H9 (cell line): Measurements from ENCODE around the gene DUOXA2. TPM values are rescaled to one million over a fixed set of nuclear protein-coding genes. Genes with fewer than 3 reads are reported as not detected.
A peak's percentile ranks its signal among the peaks of the same experiment; 100 is the strongest.

Source experiments
- DNase-seq: peaks from one replicate; pipeline ENCODE4 v3.0.0-alpha.2; 2017
- H2AFZ ChIP-seq: one replicate; pipeline ENCODE4 v1.6.1; 2013; ENCODE audit warnings: mild to moderate bottlenecking, low read length, control low read depth, moderate library complexity
- H2AK5ac ChIP-seq: 2 replicates; pipeline ENCODE4 v1.6.1; 2013; ENCODE audit warnings: low read length, control low read depth, mixed read lengths; ENCODE audit not compliant: insufficient read length
- H2BK120ac ChIP-seq: one replicate; pipeline ENCODE4 v1.6.1; 2013; ENCODE audit warnings: low read depth, mild to moderate bottlenecking, low read length, control low read depth, inconsistent platforms; ENCODE audit not compliant: poor library complexity, severe bottlenecking
- H2BK12ac ChIP-seq: 2 replicates; pipeline ENCODE4 v1.6.1; 2013; ENCODE audit warnings: low read length, control low read depth, mixed read lengths, low read depth; ENCODE audit not compliant: insufficient read length
- H2BK15ac ChIP-seq: 2 replicates; pipeline ENCODE4 v1.6.1; 2013; ENCODE audit warnings: low read depth, low read length, control low read depth
- H2BK20ac ChIP-seq: one replicate; pipeline ENCODE4 v1.6.1; 2013; ENCODE audit warnings: low read depth, mild to moderate bottlenecking, low read length, control low read depth, inconsistent platforms; ENCODE audit not compliant: poor library complexity, severe bottlenecking
- H2BK5ac ChIP-seq: 2 replicates; pipeline ENCODE4 v1.6.1; 2013; ENCODE audit warnings: low read length, control low read depth, mixed read lengths; ENCODE audit not compliant: insufficient read length
- H3K14ac ChIP-seq: 2 replicates; pipeline ENCODE4 v1.6.1; 2013; ENCODE audit warnings: low read length, control low read depth; ENCODE audit not compliant: insufficient read depth
- H3K18ac ChIP-seq: 2 replicates; pipeline ENCODE4 v1.6.1; 2013; ENCODE audit warnings: low read depth, mild to moderate bottlenecking, mixed read lengths, low read length, control low read depth; ENCODE audit not compliant: insufficient read length
- H3K23ac ChIP-seq: 2 replicates; pipeline ENCODE4 v1.6.1; 2013; ENCODE audit warnings: low read length, control low read depth, mixed read lengths, low read depth; ENCODE audit not compliant: insufficient read length
- H3K23me2 ChIP-seq: 2 replicates; pipeline ENCODE4 v1.6.1; 2013; ENCODE audit warnings: low read depth, mild to moderate bottlenecking, mixed read lengths, low read length, control low read depth; ENCODE audit not compliant: insufficient read length, poor library complexity, severe bottlenecking
- H3K27ac ChIP-seq: 2 replicates; pipeline ENCODE4 v1.5.1; 2013; ENCODE audit warnings: low read length, control low read depth, mixed read lengths, low read depth; ENCODE audit not compliant: insufficient read length
- H3K27me3 ChIP-seq: 2 replicates; pipeline ENCODE4 v1.6.1; 2013; ENCODE audit warnings: low read length, control low read depth, inconsistent platforms; ENCODE audit not compliant: insufficient read depth
- H3K4ac ChIP-seq: 2 replicates; pipeline ENCODE4 v1.6.1; 2013; ENCODE audit warnings: low read depth, mild to moderate bottlenecking, control low read depth, inconsistent platforms, low read length, moderate library complexity
- H3K4me1 ChIP-seq: 2 replicates; pipeline ENCODE4 v1.6.1; 2013; ENCODE audit warnings: low read length, control low read depth, inconsistent platforms; ENCODE audit not compliant: insufficient read depth
- H3K4me2 ChIP-seq: 2 replicates; pipeline ENCODE4 v1.6.1; 2013; ENCODE audit warnings: low read length, control low read depth, mixed read lengths; ENCODE audit not compliant: insufficient read length, insufficient read depth
- H3K56ac ChIP-seq: 2 replicates; pipeline ENCODE4 v1.6.1; 2013; ENCODE audit warnings: low read depth, mild to moderate bottlenecking, mixed read lengths, low read length, control low read depth; ENCODE audit not compliant: insufficient read length
- H3K79me1 ChIP-seq: 2 replicates; pipeline ENCODE4 v1.6.1; 2013; ENCODE audit warnings: low read depth, mild to moderate bottlenecking, moderate library complexity, low read length, control low read depth, inconsistent platforms; ENCODE audit not compliant: insufficient read depth, poor library complexity, severe bottlenecking
- H3K79me2 ChIP-seq: 2 replicates; pipeline ENCODE4 v1.6.1; 2013; ENCODE audit warnings: low read length, control low read depth, inconsistent platforms; ENCODE audit not compliant: insufficient read depth
- H3K9ac ChIP-seq: 2 replicates; pipeline ENCODE4 v1.6.1; 2013; ENCODE audit warnings: low read length, control low read depth, mixed read lengths; ENCODE audit not compliant: insufficient read length; ENCODE audit errors: extremely low read depth
- H3K9me3 ChIP-seq: one replicate; pipeline ENCODE4 v1.6.1; 2013; ENCODE audit warnings: low read depth, low read length, inconsistent platforms; ENCODE audit not compliant: control insufficient read depth
- H3T11ph ChIP-seq: one replicate; pipeline ENCODE4 v1.6.1; 2013; ENCODE audit warnings: mild to moderate bottlenecking, low read length, control low read depth, inconsistent platforms
- H4K20me1 ChIP-seq: one replicate; pipeline ENCODE4 v1.6.1; 2013; ENCODE audit not compliant: control insufficient read depth, insufficient read length, insufficient read depth
- H4K5ac ChIP-seq: 2 replicates; pipeline ENCODE4 v1.6.1; 2013; ENCODE audit warnings: low read depth, mild to moderate bottlenecking, mixed read lengths, low read length, control low read depth; ENCODE audit not compliant: insufficient read length
- H4K8ac ChIP-seq: replicated peaks from 2 replicates; pipeline ENCODE4 v1.6.1; 2013; ENCODE audit warnings: low read length, control low read depth, mixed read lengths, low read depth; ENCODE audit not compliant: insufficient read length
- H4K91ac ChIP-seq: 2 replicates; pipeline ENCODE4 v1.6.1; 2013; ENCODE audit warnings: low read depth, mild to moderate bottlenecking, moderate library complexity, mixed read lengths, low read length, control low read depth; ENCODE audit not compliant: insufficient read length
- H3K27ac Mint-ChIP-seq, 3 experiments: 2 replicates in 2 of 3; 3 replicates in 1 of 3; pipeline ENCODE4 v1.8.0; 2020 to 2021; ENCODE audit warnings: mixed read lengths in 3 of 3, mild to moderate bottlenecking in 1 of 3, moderate library complexity in 1 of 3
- H3K27me3 Mint-ChIP-seq: 2 replicates; pipeline ENCODE4 v1.8.0; 2021; ENCODE audit warnings: low read depth, mild to moderate bottlenecking, moderate library complexity, mixed read lengths
- H3K36me3 Mint-ChIP-seq, 3 experiments: 2 replicates in 2 of 3; 3 replicates in 1 of 3; pipeline ENCODE4 v1.8.0; 2020 to 2021; ENCODE audit warnings: low read depth in 3 of 3, mixed read lengths in 3 of 3; ENCODE audit not compliant: insufficient read depth in 1 of 3
- H3K4me1 Mint-ChIP-seq, 2 experiments: 2 replicates each; pipeline ENCODE4 v1.8.0; 2020; ENCODE audit warnings: mixed read lengths in 2 of 2
- H3K4me3 Mint-ChIP-seq, 2 experiments: 2 replicates in 1 of 2; 3 replicates in 1 of 2; pipeline ENCODE4 v1.8.0; 2020 to 2021; ENCODE audit warnings: mild to moderate bottlenecking in 2 of 2, mixed read lengths in 2 of 2, moderate library complexity in 1 of 2
- H3K9me3 Mint-ChIP-seq, 2 experiments: 2 replicates in 1 of 2; 3 replicates in 1 of 2; pipeline ENCODE4 v1.8.0; 2020; ENCODE audit warnings: mild to moderate bottlenecking in 2 of 2, mixed read lengths in 2 of 2, moderate library complexity in 1 of 2
- WGBS: extraction: QIAGEN DNeasy Blood & Tissue Kit; methylation state at CpG from one replicate; pipeline ENCODE4 v1.1.7; 2013; ENCODE audit warnings: missing lambda C conversion rate, low lambda C conversion rate, mixed read lengths; ENCODE audit not compliant: insufficient read length; ENCODE audit errors: extremely low coverage; 5-methylcytosine and 5-hydroxymethylcytosine counted together
- total RNA-seq: library from RNA; stranded (reverse); gene quantifications from 2 replicates; pipeline ENCODE4 v1.2.1, GENCODE V29; 2021
- TF ChIP-seq, protein P1 (sequence below): fragments of 200-600 bp; sonication (generic); conservative IDR thresholded peaks from 3 replicates; pipeline ENCODE4 v1.8.0; 2021; ENCODE audit warnings: antibody characterized with exemption, mild to moderate bottlenecking

DUOXA2 gene
- total RNA-seq, 1 experiment from 2014 or later = not detected

DNA sequence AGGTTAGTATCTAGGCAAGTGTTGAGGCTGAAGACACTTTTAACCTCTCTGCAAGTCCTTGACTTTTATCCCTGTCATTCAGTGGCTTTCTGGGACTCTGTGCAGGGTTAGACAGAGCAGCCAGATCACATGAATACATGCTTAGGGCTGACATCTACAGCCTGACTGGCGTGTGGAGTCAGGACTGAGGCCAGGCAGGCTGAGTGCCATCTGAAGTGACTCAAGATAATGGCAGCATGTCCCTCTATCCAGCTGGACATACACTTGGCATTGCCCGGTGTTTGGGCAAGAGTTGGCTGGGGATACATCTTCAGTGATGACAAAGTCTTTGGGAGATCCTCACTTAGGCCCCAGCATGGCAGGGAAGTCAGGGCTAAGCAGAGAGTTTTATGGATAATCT is 22.6 kb upstream of the DUOXA2 start:
- Histone ChIP-seq H3K9me3 (no peaks in the 10 kb centered on the region), H3K4me2 (no peak overlapping the region), H3K27me3 (no peaks in the 10 kb centered on the region), H3T11ph (no peak overlapping the region), H3K27ac (no peak overlapping the region), H2AK5ac (no peak overlapping the region), H2BK5ac (no peak overlapping the region), H3K56ac (no peak overlapping the region), H3K79me1 (no peaks in the 10 kb centered on the region), H4K20me1 (no peaks in the 10 kb centered on the region), H3K14ac (no peak overlapping the region), H4K5ac (no peak overlapping the region), H2BK20ac (no peak overlapping the region), H3K23me2 (no peaks in the 10 kb centered on the region), H3K4ac (no peak overlapping the region), H3K79me2 (no peaks in the 10 kb centered on the region), H4K8ac (no peak overlapping the region), H2BK12ac (no peak overlapping the region), H2AFZ (no peak overlapping the region), H3K4me1 (no peaks in the 10 kb centered on the region), H2BK120ac (no peak overlapping the region), H2BK15ac (no peak overlapping the region), H3K18ac (no peak overlapping the region), H3K23ac (no peak overlapping the region), H4K91ac (no peak overlapping the region), H3K9ac (no peak overlapping the region)
- no peaks in the 10 kb centered on the region; a peak in 1 of 5 replicates for H3K9me3 Mint-ChIP-seq
- no CpG with 5 or more reads among the region's 2 CpGs for WGBS
- TF ChIP-seq, protein P1, sequence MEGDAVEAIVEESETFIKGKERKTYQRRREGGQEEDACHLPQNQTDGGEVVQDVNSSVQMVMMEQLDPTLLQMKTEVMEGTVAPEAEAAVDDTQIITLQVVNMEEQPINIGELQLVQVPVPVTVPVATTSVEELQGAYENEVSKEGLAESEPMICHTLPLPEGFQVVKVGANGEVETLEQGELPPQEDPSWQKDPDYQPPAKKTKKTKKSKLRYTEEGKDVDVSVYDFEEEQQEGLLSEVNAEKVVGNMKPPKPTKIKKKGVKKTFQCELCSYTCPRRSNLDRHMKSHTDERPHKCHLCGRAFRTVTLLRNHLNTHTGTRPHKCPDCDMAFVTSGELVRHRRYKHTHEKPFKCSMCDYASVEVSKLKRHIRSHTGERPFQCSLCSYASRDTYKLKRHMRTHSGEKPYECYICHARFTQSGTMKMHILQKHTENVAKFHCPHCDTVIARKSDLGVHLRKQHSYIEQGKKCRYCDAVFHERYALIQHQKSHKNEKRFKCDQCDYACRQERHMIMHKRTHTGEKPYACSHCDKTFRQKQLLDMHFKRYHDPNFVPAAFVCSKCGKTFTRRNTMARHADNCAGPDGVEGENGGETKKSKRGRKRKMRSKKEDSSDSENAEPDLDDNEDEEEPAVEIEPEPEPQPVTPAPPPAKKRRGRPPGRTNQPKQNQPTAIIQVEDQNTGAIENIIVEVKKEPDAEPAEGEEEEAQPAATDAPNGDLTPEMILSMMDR = no peak
- peaks cover 25% of the 10 kb centered on the region for H3K27me3 Mint-ChIP-seq
- no peak overlapping the region for H3K4me3 Mint-ChIP-seq
- peak overlapping the region in 1 of 3 experiments; percentile 80; a peak in 1 of 7 replicates for H3K27ac Mint-ChIP-seq
- H3K36me3 Mint-ChIP-seq = no peaks in the 10 kb centered on the region
- DNase-seq = no peak
- no peaks in the 10 kb centered on the region for H3K4me1 Mint-ChIP-seq
